ENCODE data around the gene RASGEF1C.
"Not testable (repeated sequence)": the region's sequence is repeated elsewhere in the genome, so short reads cannot be mapped to it uniquely, and the experiment has no call there.

Gene RASGEF1C

DNA sequence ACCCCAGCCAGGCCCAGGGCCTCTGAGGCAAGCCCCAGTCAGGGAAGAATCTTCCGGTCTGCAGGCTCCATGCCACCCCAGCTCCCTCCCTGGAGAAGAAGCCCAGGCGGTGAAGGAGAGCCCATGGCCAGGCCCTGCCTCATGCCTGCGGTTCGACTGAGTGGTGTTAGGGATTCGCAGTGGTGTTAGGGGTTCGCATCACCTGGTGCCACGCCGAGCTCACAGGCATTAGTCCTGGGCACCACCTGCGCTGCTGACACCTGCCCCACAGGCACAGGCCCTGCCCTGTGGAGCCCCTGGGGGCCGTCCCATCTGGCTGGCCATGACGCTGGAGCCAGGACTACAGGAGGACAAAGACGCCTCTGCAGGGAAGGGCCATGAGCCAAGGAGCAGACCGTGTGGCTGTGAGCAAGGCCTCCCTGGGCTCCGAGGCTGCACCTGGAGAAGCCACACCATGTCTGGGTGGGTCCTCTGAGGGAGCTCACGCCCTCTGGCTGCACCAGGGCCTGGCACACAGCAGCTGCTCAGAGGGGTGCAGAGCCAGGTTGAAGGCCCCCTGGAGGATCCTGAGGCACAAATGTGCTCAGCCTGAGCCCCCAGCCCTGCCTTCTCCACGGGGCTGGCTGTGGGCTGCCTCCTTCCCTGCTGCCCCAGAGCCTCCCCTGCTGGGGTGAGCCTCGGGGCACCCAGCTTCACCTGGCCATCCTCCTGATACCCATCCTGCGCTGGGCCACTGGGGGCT lies 109.8 kb downstream of the RASGEF1C start:
- no peak for DNase-seq

DNA sequence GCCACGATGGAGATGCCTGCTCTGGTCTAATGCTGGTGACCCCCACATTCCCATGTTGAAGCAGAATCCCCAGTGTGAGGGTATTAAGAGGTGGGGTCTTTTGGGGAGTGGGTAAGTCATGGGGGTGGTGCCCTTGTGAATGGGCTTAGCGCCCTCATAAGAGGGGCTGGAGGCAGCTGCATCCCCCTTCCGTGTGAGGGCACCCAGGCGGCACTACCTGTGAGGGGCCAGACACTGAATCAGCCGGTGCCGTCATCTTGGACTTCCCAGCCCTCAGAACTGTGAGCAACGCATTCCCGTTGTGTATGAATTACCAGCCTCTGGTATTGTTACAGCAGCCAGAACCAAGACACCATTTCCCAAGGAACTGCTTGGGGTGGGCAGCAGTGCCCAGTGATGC lies 110.5 kb downstream of the RASGEF1C start:
- no peak for DNase-seq

DNA sequence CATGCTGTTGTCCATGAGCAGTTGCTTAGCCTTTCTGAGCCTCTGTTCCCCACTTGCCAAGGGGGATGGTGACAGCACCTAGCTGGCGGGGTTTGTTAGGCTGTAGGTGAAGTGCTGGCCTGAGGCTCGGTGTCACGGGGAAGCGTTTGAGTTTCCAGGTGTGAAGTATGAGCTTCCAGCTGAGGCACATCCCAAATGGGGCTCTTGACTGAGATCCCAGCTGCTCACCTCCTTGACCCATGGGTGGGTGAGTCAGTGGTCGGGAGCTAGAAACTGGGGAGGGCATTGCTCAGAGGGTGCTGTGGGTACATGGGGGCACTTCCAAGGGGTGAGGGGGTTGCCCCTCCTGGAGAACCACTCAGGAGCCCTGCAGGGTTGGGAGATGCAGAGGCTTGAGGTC lies 111.1 kb downstream of the RASGEF1C start:
- no peak for DNase-seq

DNA sequence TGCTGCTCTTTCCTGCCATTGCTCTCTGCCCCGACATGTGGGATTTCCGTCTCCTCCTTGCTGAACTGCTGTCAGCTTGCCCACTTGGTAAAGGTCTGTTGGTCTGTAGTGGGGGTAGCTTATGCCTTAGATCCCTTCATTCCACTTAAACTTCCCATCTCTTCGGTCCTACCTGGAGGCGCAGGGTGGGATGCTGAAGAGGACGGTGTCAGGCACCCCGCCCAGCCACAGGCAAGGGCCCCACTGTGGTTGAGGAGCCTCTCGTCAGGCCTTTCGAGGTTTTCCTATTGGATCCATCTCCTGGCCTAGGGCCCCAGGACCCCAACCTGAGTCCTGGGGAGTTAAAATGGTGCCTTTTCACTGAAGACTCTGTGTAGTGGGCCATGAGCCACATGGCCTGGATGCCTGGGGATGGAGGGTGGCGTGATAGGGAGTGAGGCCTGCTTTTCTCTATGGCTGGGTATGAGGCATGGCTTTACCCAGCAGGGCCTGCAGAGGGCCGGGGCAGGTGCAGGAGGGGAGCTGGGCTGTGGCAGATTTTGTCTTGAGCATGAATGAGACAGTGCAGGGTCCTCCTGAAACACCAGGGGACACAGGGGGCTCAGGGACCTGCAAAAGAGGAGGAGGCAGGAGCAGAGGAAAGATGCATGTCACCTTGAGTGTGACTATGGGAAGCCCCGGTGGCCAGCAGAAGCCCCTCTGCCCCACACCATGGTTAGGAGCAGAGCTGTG lies 111.7 kb downstream of the RASGEF1C start:
- DNase-seq = no peak

DNA sequence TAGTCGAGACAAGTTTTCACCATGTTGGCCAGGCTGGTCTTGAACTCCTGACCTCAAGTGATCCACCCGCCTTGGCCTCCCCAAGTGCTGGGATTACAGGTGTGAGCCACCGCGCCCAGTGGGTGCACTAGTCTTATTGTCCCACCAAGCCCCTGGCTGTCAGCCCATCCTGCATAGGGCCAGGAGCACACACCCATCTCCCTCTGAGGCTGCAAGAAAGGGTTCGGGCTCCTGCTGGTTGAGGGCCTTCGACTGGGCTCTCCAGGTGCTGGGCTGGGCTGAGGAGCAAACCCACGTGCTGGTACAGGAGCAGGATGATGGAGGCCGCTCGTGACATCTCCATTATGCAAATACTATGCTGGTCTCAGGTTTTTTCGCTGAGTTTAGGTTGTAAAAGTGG lies 112.4 kb downstream of the RASGEF1C start:
- no peak for DNase-seq

DNA sequence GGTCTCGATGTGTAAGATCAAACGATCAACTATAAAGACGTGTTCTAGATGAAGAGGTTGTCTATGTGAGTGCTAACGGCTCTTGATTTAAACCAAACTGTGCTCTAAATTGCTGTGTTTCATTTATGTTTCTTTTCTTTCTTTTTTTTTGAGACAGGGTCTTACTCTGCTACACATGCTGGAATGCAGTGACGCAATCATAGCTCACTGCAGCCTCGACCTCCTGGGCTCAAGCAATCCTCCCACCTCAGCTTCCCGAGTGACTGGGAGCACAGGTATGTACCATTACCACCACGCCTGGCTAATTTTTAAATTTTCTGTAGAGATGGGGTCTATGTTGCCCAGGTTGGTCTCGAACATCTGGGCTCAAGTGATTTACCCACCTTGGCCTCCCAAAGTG lies 113.5 kb downstream of the RASGEF1C start:
- DNase-seq = no peak

DNA sequence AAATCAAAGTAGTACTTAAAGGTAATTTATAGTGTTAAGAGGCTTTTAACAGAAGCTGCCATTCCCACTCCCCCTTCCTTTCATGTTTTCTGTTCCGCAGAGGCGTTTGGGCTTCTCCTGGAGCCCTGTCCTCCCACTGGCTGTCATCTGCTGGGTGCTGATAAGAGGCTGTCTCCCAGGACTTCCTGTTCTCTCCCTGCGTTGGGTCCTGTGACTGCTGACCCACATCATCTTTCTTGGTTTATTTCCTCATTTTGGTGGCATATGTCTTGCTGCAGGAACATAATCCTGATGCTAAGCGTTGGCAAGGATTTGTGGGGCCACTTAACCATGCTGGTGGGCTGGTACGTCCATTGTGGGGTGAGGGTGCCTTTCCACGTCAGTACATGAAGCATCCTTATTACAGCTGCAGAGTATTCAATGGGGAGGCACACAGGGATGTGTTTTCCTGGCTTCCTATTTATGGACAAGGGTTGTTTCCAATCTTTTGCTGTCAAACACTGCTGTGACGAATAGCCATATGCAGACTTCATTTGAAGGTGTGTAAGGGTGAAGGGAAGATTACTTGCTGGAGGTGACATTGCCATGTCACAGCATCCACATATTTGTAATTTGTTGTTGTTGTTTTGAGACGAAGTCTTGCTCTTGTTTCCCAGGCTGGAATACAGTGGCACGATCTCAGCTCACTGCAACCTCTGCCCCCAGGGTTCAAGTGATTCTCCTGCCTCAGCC lies 115.2 kb downstream of the RASGEF1C start:
- no peak for DNase-seq

DNA sequence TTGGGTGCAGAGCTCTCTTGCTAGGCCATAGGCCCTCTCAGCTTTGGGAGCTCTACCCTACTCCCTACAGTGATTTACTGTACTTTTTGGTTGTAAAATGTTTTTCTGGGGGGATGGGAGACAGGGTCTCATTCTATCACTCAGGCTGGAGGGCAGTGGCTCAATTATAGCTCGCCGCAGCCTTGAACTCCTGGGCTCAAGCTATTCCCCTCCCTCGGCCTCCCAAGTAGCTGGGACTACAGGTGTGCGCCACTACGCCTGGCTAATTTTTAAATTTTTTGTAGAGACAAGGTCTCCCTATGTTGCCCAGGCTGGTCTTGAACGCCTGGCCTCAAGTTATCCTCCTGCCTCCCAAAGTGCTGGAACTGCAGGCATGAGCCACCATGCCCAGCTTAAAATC lies 115.8 kb downstream of the RASGEF1C start:
- DNase-seq = no peak

DNA sequence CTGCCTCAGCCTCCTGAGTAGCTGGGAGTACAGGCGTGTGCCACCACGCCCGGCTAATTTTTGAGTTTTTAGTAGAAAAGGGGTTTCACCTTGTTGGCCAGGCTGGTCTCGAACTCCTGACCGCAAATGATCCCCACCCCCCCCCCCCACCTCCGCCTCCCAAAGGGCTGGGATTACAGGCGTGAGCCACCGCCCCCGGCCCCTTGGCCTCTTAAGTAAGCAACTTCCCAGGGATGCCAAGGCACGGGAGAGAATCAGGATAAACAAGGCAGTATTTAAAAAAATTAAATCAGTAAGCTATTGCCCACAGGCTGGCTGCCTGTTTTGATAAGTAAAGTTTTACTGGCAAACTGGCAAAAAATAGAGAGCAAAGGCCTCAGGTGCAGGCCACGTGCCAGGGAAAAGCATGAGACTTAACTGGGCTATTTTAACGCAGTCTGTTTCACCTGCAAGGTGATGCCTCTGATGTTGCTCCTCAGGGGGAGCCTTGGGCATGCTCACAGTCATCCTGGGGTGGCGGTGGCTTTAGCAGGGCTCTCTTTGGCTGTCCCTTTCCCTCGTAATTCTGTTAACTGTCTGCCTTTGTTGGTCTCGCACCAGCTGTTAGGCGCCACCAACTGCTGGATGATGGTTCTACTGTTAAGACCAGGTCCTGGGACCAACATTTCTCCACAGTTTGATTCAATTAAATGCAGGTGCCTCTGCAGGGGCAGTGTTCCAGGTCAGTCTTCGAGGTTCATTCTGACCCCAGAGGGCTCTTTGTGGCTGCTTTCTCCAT lies 118.1 kb downstream of the RASGEF1C start:
- DNase-seq = no peak

DNA sequence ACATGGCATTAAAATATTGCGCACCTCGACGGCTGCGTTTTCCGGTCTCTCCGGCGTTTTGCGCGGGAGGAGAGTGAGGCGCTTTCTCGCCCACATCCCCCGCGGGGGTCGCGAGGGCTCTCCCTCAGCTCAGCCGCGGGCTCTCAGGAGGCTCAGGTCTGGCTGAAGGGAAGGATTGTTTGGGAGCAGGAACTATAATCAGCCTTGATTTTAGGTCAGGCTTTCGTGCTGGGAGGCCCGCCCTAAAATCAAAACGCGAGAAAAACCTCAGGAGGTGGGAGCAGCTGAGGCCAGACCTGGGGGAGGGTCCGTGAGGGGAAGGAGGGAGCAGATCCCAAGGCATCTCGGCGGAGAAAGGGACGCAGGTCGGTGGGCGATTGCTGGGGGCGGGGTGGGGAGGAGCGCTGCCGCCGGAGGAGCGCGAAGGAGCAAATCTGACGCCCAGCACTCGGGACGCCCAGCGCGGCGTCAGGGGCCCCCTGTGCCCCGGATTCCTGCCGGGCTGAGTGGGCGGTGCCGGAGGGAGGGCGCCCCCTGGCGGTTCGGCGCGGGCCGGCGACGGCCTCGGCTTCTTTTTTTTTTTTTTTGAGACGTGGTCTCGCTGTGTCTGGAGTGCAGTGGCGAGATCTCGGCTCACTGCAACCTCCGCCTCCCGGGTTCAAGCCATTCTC lies 118.8 kb downstream of the RASGEF1C start:
- peak; percentile 79 for DNase-seq

DNA sequence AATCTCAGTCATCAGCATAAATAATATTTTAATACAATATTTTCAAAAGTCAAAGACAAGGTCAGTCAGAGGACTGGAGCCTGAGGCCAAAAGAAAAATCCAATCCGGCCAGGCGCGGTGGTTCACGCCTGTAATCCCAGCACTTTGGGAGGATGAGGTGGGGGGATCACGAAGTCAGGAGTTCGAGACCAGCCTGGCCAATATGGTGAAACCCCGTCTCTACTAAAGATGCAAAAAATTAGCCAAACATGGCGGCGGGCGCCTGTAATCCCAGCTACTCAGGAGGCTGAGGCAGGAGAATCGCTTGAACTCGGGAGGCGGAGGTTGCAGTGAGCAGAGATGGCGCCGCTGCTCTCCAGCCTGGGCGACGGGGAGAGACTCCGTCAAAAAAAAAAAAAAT lies 119.4 kb downstream of the RASGEF1C start:
- not testable (repeated sequence) for DNase-seq

DNA sequence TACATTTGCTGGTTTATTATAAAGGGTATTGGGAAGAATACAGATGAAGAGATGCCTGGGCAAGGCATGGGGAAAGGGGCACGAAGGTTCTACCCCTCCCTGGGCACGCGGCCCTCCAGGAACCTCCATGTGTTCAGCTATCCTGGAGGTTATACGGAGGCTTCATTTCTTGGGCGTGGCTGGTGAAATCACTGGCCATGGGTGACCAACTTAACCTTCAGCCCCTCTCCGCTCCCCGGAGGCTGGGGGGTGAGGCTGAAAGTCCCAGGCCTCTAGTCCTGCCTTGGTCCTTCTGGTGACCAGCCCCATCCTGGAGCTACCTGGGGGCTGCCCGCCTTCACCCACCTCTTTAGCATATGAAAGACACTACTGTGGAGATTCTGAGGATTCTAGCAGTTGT lies 120.5 kb downstream of the RASGEF1C start:
- DNase-seq = no peak

DNA sequence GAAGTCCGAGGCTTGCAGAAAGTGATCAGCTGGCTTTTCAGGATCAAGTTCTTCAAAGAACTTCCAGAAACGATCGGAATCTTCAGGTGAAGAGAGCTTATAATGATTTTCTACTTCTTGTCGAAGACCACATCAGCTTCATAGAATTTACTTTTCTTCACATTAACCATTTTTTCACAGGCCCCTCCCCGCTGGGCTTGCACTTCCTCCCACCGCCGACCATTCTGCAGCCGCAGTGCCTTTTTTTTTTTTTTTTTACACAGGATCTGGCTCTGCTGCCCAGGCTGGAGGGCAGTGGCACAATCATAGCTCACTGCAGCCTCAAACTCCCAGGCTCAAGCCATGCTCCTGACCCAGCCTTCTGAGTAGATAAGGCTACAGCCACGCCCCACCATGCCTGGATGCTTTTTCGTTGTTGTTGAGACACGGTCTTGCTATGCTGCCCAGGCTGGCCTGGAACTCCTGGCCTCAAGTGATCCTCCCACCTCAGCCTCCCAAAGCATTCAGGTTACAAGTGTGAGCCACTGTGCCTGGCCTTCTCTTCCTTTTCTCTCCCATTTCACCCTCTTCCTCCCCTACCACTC lies 122.1 kb downstream of the RASGEF1C start:
- no peak for DNase-seq

DNA sequence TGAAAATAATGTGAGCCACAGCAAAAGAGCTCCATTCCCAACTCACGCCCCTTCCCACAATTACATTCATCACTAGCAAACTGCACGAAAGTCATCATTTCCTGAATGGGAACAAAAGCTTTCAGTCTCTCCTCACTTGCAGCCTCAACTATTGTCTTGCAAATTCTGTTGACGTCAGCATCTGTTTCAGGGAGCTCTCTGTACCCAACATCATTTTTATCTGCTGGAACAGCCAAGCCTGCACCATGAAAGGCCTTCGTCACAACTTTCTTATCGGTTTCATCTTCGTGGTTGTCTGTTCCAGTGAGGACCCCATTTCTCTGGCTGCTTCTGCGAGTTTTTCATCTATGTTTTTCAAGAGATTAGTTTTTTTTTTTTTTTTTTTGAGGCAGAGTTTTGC lies 123.2 kb downstream of the RASGEF1C start:
- no peak for DNase-seq

DNA sequence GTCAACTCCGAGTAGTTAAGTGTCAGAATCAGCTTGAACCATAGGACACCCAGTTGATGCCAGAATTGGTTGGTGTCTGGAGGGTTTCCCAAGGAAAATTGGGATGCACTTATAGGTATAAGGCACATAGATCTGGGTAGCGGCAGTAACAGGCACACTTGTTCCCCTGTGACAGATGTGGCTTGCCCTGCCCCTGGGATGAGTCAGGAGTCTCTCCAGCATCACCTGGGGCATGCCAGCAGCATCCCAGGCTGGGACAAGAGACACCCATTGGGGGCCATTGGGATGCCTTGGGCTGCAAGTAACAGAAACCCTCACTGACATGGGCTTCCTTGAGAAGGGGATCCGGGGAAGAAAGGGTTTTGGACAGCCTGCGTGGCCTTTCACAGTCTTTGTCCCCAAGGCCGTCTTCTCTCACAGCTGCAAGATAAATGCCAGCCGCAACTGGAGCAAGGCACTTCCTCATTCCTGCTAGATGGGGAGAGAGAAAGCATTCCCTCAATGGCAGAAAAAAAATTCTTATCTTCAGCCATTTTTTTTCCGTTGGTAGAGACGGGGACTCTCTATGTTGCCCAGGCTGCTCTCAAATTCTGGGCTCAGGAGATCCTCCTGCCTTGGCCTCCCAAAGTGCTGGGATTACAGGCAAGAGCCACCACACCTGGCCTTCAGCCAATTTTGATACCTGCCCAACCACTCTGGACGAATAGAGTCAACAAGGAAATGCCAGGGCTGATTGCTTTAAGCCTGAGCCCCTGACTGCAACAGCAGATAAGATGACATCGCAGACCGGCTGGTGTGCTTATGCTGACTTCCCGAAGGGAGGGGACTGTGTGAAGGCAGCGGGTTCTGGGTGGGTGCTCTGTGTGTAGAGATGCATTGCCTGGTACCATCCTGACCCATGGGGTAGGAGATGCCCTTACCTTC lies 124.1 kb downstream of the RASGEF1C start:
- DNase-seq = no peak

DNA sequence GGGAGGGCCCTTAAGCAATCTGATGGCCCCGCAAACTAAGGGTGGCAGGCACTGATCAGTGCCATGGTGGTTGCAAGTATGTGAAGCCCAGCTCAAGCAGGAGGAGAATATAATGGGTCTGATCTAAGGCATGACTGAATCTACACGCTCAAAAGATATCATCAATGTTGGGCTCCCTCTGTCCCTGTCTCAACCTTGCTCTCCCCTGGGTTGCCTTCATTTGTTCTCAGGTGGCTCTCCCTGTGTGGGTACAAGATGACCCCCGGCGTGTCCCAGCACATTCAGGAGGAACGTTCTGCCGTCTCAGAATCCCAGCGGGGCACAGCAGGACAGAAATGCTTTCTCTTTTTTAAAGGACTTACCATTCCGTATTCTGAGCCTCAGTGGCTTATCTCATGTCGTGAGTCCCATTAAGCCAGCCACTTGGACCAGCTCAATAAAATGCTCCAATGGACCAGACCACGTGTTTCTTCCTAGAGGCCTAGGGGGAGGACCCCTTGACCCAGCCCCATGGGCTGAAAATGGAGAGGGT lies 125.4 kb downstream of the RASGEF1C start:
- no peak for DNase-seq

DNA sequence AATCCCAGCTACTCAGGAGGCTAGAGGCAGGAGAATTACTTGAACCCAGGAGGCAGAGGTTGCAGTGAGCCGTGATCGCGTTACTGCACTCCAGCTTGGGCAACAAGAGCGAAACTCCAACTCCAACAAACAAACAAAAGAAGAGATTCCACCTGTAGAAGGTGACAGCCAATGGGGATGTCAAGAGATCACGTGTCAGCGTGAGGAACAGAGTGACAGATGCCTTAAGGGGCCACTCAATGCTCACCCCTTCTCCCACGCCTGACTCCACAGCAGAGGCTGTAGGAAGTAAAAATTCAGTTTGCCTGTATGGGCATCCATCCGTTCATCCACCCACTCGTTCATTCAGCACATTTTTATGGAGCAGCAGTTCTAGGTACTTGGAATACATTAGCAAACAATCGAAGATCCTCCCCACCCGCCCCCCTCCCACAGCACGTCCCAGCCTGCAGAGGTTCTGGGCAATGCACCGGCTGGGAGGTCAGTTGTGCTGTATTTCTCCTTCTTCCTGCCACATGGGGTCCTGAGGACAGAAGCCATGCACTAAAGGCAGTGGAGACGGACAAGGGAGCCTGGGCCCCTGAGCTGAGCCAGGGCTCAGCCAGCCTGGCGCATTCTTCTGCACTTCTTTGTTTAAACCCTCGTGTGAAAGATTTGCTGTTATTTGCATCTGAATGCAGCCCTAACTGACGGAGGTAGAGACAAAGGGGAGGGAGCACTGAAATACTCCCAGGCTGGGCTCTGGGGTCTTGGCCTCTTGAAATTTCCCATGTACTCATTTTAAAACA lies 126.2 kb downstream of the RASGEF1C start:
- no peak for DNase-seq

DNA sequence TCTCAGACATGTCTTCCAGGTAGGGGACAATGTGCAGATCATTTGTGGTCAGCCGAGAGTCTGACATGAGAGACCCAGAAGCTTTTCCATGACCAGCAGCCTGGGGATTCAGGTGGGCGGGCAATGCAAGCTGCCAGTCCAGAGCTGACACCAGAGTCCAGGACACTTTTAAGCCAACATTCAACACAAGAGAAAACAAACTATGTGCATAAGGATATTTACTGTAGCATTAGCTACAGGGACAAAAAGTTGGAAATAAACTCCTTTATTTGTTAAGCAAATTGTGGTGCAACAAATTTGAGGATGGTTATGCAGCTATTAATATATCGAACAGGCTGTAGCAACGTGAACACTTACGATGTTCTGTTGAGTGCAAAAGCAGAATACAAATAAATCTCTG lies 127.5 kb downstream of the RASGEF1C start:
- DNase-seq = no peak

DNA sequence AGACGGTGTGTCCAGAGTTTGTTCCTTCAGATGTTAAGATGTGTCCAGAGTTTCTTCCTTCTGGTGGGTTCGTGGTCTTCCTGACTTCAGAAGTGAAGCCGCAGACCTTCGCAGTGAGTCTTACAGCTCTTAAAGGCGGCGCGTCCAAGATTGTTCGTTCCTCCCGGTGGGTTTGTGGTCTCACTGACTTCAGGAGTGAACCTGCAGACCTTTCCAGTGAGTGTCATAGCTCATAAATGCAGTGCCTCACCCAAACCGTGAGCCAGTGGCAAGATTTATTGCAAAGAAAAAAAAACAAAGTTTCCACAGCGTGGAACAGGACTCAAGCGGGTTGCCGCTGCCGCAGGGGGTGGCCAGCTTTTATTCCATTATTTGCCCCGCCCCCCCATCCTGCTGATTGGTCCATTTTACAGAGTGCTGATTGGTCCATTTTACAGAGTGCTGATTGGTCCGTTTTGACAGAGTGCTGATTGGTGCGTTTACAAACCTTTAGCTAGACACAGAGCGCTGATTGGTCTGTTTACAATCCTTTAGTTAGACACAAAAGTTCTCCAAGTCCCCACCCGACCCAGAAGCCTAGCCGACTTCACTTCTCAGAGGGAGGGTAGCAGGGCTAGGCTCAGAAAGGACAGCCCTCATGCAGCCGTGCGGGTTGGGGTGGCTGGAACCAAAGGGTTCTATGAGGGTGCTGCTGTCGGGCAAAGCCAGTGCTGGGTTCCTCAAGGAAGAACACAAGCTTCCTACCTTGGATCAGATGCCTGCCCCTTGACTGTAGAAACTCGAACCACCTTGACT lies 128.3 kb downstream of the RASGEF1C start:
- peak; percentile 51 for DNase-seq

All from stimulated activated CD4-positive, alpha-beta T cell treated with anti-CD3 and anti-CD28 coated beads, Interleukin-12 subunit alpha, Interleukin-12 subunit beta, amount 100 ng/mL, for 4 hours (primary cell).